GM12801 (cell line): Measurements from ENCODE around the gene IPO9.

ENCODE experiments used
- TF ChIP-seq, protein P1 (sequence below): IDR thresholded peaks from one replicate; pipeline ENCODE4 v1.5.1; 2011; ENCODE audit warnings: control low read depth; ENCODE audit not compliant: insufficient read length; ENCODE audit errors: extremely low read depth

Gene IPO9

DNA sequence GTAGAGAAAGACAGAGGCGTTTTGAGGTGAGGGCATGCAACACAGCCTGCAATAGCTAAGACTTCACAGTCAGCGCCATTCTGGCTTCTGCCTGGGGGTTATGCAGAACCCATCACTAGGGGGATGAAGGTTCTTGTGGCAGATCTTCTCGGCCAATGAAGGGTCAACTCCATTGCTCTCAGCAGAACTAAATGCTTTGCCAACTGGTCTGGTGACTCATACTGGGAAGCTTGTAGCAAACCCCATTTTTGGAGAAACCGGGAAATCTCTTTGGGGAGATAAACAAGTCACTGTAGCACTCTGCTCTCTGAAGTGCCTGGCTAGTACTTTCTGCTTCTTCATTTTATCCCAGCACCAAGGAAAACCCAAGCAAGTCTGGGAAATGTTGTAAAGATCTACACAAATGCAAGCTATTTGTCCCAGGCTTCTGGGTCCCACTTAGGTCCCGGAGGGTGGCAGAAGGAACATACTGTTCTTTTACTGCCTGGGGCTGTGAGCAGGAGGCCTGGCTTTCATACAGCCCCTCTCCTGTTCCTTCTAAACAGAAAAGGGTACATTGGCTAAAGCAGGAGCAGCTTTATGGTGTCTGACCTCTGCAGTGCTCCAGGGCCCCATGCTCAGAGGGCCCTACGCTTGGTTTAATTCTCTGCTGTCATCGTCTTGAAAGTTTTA is 88.5 kb downstream of the IPO9 start:
- TF ChIP-seq, protein P1, sequence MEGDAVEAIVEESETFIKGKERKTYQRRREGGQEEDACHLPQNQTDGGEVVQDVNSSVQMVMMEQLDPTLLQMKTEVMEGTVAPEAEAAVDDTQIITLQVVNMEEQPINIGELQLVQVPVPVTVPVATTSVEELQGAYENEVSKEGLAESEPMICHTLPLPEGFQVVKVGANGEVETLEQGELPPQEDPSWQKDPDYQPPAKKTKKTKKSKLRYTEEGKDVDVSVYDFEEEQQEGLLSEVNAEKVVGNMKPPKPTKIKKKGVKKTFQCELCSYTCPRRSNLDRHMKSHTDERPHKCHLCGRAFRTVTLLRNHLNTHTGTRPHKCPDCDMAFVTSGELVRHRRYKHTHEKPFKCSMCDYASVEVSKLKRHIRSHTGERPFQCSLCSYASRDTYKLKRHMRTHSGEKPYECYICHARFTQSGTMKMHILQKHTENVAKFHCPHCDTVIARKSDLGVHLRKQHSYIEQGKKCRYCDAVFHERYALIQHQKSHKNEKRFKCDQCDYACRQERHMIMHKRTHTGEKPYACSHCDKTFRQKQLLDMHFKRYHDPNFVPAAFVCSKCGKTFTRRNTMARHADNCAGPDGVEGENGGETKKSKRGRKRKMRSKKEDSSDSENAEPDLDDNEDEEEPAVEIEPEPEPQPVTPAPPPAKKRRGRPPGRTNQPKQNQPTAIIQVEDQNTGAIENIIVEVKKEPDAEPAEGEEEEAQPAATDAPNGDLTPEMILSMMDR: no peak

DNA sequence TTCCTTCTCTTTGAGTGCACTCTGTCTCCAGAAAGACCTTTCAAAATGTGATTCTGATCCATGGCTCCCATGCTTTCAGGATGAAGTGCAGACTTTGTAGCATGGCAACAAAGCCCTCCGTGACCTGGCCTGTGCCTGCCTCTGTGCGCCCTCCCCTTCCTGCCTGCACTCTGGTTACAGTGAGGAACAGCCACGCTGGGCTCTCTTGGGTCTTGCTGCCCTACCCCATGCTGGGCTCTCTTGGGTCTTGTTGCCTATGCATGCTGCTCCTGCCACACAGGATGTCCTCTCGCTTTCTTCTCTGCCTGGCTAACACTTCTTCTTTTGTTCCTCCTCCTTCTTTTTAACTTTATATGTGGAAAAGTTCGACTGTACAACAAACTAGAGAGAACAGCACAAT is 89.4 kb downstream of the IPO9 start:
- TF ChIP-seq, protein P1: no peak

DNA sequence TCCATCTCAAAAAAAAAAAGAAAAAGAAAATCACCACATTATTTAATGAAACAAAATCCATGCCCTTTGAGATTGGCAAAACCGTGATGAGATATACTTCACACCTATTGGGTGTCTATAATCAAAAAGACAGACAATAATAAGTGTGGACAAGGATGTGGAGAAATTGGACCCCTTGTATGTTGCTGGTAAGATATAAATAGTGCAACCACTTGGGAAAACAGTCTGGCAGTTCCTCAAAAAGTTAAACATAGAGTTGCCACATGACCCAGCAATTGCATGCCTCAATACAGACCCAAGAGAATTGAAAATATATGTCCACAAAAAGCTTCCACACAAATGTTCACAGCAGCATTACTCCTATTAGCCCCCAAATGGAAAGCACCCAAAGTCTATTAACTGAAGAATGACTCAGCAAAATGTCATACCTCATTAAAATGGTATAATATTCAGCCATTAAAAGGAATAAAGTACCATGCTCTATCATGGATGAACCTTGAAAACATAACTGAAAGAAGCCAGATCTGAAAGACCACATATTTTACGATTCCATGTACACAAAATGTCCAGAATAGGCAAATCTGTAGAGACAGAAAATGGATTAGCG is 93.1 kb downstream of the IPO9 start:
- TF ChIP-seq, protein P1: no peak

DNA sequence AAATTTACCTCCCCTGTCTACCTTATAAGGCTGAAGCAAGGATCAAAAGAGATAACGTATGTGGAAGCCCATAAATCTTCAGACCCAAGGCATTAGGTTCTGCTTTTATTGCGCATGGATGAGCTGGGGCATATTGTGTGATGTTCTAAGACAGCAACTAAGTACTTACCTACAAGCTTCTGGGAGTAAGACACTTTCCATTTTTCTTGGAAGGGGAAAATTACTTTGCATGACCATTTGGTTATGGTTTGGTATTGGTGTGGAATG is 96.3 kb downstream of the IPO9 start:
- TF ChIP-seq, protein P1: no peak

DNA sequence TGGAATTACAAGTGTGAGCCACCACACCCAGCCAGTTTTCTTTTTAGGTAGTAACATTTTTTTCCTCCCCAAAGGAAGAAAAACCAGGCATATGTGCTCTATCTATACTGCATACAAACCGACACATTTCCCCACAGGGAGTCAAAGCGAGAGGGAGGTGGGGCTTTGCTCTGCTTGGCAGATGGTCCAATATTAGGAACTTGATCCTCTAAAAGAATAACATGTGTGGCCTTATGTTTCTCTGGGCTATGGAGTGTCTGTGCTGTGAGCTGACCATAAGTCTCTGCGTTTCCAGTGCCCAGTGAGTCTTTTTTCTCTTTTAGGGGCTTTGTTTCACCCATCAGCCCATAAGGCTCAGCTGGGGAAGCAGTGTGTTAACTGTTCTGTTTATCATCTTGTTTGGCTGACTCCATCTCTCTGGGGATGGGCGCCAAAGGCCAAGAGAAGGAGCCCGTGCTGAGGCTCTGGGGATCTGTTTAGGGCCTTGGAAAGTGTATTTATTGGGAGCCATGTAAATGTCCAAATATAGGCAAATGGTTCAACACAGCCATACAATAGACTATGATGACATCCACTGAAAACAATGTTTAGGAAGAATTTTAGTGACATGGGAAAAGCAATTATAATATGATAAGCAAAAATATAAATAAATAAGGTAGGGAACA is 97.2 kb downstream of the IPO9 start:
- TF ChIP-seq, protein P1: no peak

DNA sequence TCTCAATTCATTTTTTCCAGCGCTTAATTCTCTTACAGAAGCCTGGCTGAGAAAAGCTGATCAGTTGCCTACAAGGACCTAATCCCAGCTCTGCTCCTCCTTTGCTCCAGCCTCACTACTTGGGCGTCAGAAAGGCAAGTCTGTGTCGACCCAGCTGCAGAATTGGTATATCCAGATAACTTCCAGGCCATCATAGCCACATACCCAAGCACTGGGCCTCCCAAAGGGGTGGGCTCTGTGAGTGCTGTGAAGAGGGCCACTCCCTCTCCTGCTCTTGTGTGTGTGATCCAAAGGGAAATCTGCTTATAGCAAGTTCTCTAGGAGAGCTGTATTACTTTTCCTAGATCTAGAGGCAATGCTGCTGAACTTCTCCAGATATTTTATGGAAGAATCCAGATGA is 99.3 kb downstream of the IPO9 start:
- TF ChIP-seq, protein P1: no peak

DNA sequence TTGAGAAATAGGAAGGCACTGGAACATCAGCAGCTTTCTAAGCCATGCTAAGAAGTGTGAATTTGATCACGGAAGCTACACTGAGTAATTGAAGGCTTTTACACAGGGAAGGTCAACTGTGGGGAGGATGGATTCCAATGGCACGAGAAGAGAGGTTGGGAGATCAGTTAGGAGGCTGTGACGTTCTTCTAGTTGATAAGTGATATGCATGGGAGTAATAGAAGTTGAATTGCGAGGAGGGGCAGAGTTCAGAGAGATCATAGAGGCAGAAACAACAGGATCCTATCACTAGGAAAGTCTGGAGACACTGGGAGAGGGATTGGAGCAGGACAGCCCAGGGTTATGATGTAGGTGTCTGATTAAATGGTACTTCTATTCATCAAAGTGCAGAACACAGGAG is 101.2 kb downstream of the IPO9 start:
- TF ChIP-seq, protein P1: no peak
